C4-2B (cell line): Measurements from ENCODE around the gene CHST8.
"Not testable (repeated sequence)": the region's sequence is repeated elsewhere in the genome, so short reads cannot be mapped to it uniquely, and the experiment has no call there.

Experiments
- CTCF ChIP-seq: fragments of 450-650 bp; conservative IDR thresholded peaks from 2 replicates; pipeline ENCODE4 v1.5.1; 2017; ENCODE audit warnings: mild to moderate bottlenecking
- ZFX ChIP-seq: fragments of 450-650 bp; IDR thresholded peaks from 2 replicates; pipeline ENCODE4 v1.6.1; 2017

DNA sequence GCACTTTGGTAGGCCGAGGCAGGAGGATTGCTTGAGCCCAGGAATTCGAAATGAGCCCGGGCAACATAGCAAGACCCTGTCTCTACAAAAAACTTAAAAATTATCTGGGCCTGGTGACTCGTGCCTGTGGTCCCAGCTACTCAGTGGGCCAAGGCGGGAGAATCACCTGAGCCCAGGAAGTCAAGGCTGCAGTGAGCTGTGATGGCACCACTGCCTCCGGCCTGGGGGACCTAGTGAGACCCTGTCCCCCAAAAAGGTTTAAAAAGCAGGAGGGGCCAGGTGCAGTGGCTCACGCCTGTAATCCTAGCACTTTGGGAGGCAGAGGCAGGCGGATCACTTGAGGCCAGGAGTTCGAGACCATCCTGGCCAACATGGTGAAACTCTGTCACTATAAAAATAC, 41.6 kb downstream of the CHST8 start:
- not testable (repeated sequence) for TF ChIP-seq CTCF, ZFX
